Astrocyte (in vitro differentiated cells and primary cell): ENCODE data around the gene EPS8L3. TPM values are rescaled to one million over a fixed set of nuclear protein-coding genes. Genes with fewer than 3 reads are reported as not detected.
A peak's percentile ranks its signal among the peaks of the same experiment; 100 is the strongest.

Source experiments
- DNase-seq: peaks from one replicate; pipeline ENCODE4 v3.0.0-alpha.2; 2010; ENCODE audit warnings: low read depth
- FAIRE-seq: peaks from 2 replicates; lab custom pipeline; 2011; peaks lifted over from hg19 to GRCh38; lab: Jason Lieb, UNC
- H2AFZ ChIP-seq: 2 replicates; pipeline ENCODE4 v1.6.0; 2012; ENCODE audit warnings: low read depth, low read length, inconsistent platforms
- H3K27ac ChIP-seq: 2 replicates; pipeline ENCODE4 v1.5.1; 2011; ENCODE audit warnings: low read depth, low read length, inconsistent platforms
- H3K27me3 ChIP-seq: 2 replicates; pipeline ENCODE4 v1.6.0; 2011; ENCODE audit warnings: low read length, inconsistent platforms; ENCODE audit not compliant: insufficient read depth
- H3K36me3 ChIP-seq: 2 replicates; pipeline ENCODE4 v1.5.1; 2011; ENCODE audit warnings: low read length, inconsistent platforms; ENCODE audit not compliant: insufficient read depth
- H3K4me1 ChIP-seq: 2 replicates; pipeline ENCODE4 v1.5.1; 2011; ENCODE audit warnings: low read length, inconsistent platforms; ENCODE audit not compliant: insufficient read depth
- H3K4me2 ChIP-seq: 2 replicates; pipeline ENCODE4 v1.6.0; 2012; ENCODE audit warnings: low read length, inconsistent platforms
- H3K4me3 ChIP-seq: 2 replicates; pipeline ENCODE4 v1.5.1; 2011; ENCODE audit warnings: low read depth, mild to moderate bottlenecking, low read length, inconsistent platforms; ENCODE audit not compliant: insufficient read depth
- H3K79me2 ChIP-seq: 2 replicates; pipeline ENCODE4 v1.6.0; 2012; ENCODE audit warnings: mild to moderate bottlenecking, low read length, inconsistent platforms; ENCODE audit not compliant: insufficient read depth
- H3K9ac ChIP-seq: 2 replicates; pipeline ENCODE4 v1.6.0; 2012; ENCODE audit warnings: mild to moderate bottlenecking, low read length, inconsistent platforms
- H3K9me3 ChIP-seq: 2 replicates; pipeline ENCODE4 v1.5.1; 2012; ENCODE audit warnings: low read depth, mild to moderate bottlenecking, low read length, inconsistent platforms; ENCODE audit not compliant: insufficient read depth
- H4K20me1 ChIP-seq: 2 replicates; pipeline ENCODE4 v1.6.0; 2012; ENCODE audit warnings: low read length, inconsistent platforms; ENCODE audit not compliant: insufficient read depth
- H3K27ac Mint-ChIP-seq: one replicate; pipeline ENCODE4 v1.8.0; 2021; ENCODE audit warnings: mild to moderate bottlenecking, mixed read lengths; ENCODE audit not compliant: unreplicated experiment
- H3K27me3 Mint-ChIP-seq: one replicate; pipeline ENCODE4 v1.8.0; 2021; ENCODE audit warnings: low read depth, mixed read lengths; ENCODE audit not compliant: unreplicated experiment
- H3K36me3 Mint-ChIP-seq: one replicate; pipeline ENCODE4 v1.8.0; 2021; ENCODE audit warnings: low read depth, mixed read lengths; ENCODE audit not compliant: unreplicated experiment
- H3K4me1 Mint-ChIP-seq: one replicate; pipeline ENCODE4 v1.8.0; 2021; ENCODE audit warnings: low read depth, mixed read lengths; ENCODE audit not compliant: unreplicated experiment
- H3K4me3 Mint-ChIP-seq: one replicate; pipeline ENCODE4 v1.8.0; 2021; ENCODE audit warnings: mild to moderate bottlenecking, moderate library complexity, mixed read lengths; ENCODE audit not compliant: unreplicated experiment
- H3K9me3 Mint-ChIP-seq: one replicate; pipeline ENCODE4 v1.8.0; 2021; ENCODE audit warnings: mild to moderate bottlenecking, mixed read lengths; ENCODE audit not compliant: unreplicated experiment
- EZH2 ChIP-seq: IDR thresholded peaks from 2 replicates; pipeline ENCODE4 v1.6.1; 2012; ENCODE audit warnings: mild to moderate bottlenecking, low read length, inconsistent platforms; ENCODE audit not compliant: insufficient read depth
- total RNA-seq: library from RNA; stranded (reverse); gene quantifications from 2 replicates; pipeline ENCODE4 v1.2.1, GENCODE V29; 2021
- TF ChIP-seq, protein P1 (sequence below): IDR thresholded peaks from 2 replicates; pipeline ENCODE4 v1.5.1; 2011; ENCODE audit warnings: low read depth, mild to moderate bottlenecking, inconsistent platforms, low read length, moderate library complexity; ENCODE audit not compliant: insufficient read depth

Gene EPS8L3
- total RNA-seq, 1 donor from 2014 or later: not detected

GRCh38 chr1:109782927-109783326 is 19.2 kb upstream of the EPS8L3 start:
- Histone ChIP-seq H2AFZ (no peak overlapping the region), H4K20me1 (no peaks in the 10 kb centered on the region), H3K9me3 (peaks cover 7% of the 10 kb centered on the region), H3K4me3 (no peak overlapping the region), H3K27ac (no peak overlapping the region), H3K4me1 (peaks cover 8% of the 10 kb centered on the region), H3K79me2 (no peaks in the 10 kb centered on the region), H3K9ac (no peak overlapping the region), H3K27me3 (peaks cover 3% of the 10 kb centered on the region), H3K36me3 (no peaks in the 10 kb centered on the region), H3K4me2 (peak overlapping the region; percentile 47)
- FAIRE-seq (no peak), DNase-seq (no peak)
- H3K27ac Mint-ChIP-seq: peak overlapping the region; percentile 47
- no peak for TF ChIP-seq EZH2
- TF ChIP-seq, protein P1, sequence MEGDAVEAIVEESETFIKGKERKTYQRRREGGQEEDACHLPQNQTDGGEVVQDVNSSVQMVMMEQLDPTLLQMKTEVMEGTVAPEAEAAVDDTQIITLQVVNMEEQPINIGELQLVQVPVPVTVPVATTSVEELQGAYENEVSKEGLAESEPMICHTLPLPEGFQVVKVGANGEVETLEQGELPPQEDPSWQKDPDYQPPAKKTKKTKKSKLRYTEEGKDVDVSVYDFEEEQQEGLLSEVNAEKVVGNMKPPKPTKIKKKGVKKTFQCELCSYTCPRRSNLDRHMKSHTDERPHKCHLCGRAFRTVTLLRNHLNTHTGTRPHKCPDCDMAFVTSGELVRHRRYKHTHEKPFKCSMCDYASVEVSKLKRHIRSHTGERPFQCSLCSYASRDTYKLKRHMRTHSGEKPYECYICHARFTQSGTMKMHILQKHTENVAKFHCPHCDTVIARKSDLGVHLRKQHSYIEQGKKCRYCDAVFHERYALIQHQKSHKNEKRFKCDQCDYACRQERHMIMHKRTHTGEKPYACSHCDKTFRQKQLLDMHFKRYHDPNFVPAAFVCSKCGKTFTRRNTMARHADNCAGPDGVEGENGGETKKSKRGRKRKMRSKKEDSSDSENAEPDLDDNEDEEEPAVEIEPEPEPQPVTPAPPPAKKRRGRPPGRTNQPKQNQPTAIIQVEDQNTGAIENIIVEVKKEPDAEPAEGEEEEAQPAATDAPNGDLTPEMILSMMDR: no peak
- peaks cover 9% of the 10 kb centered on the region for H3K9me3 Mint-ChIP-seq
- no peaks in the 10 kb centered on the region for H3K36me3 Mint-ChIP-seq
- peaks cover 14% of the 10 kb centered on the region for H3K4me1 Mint-ChIP-seq
- H3K4me3 Mint-ChIP-seq: no peak overlapping the region
- peaks cover 20% of the 10 kb centered on the region for H3K27me3 Mint-ChIP-seq

- H3K4me3 Mint-ChIP-seq: no peak overlapping the region
- no peak overlapping the region for H3K27ac ChIP-seq
- no peak overlapping the region for H2AFZ ChIP-seq
- peaks cover 9% of the 10 kb centered on the region for H3K9me3 Mint-ChIP-seq
- H4K20me1 ChIP-seq: no peaks in the 10 kb centered on the region
- H3K36me3 ChIP-seq: no peaks in the 10 kb centered on the region
- H3K4me1 Mint-ChIP-seq: peaks cover 13% of the 10 kb centered on the region
- no peak for TF ChIP-seq EZH2
- TF ChIP-seq, protein P1: no peak
- H3K4me2 ChIP-seq: no peak overlapping the region
- no peak overlapping the region for H3K9ac ChIP-seq
- H3K27me3 ChIP-seq: peaks cover 3% of the 10 kb centered on the region
- FAIRE-seq (no peak), DNase-seq (peak; percentile 69)
- H3K9me3 ChIP-seq: peaks cover 7% of the 10 kb centered on the region
- H3K4me1 ChIP-seq: peaks cover 8% of the 10 kb centered on the region
- H3K27me3 Mint-ChIP-seq: peaks cover 20% of the 10 kb centered on the region
- H3K36me3 Mint-ChIP-seq: no peaks in the 10 kb centered on the region
- H3K79me2 ChIP-seq: no peaks in the 10 kb centered on the region
- H3K4me3 ChIP-seq: no peak overlapping the region
- no peak overlapping the region for H3K27ac Mint-ChIP-seq
Observed at GRCh38 chr1:109782514-109782913, 18.8 kb upstream of the EPS8L3 start.

- Mint-ChIP-seq H3K27me3 (peaks cover 20% of the 10 kb centered on the region), H3K27ac (no peak overlapping the region)
- TF ChIP-seq, protein P1: no peak
- TF ChIP-seq EZH2: no peak
Observed at GRCh38 chr1:109781806-109782205, 18.1 kb upstream of the EPS8L3 start.

More at GRCh38 chr1:109781806-109782205, 18.1 kb upstream of the EPS8L3 start:
- no peak overlapping the region for H3K27ac ChIP-seq
- H3K9me3 ChIP-seq: peaks cover 7% of the 10 kb centered on the region
- Mint-ChIP-seq H3K4me3 (no peak overlapping the region), H3K36me3 (no peaks in the 10 kb centered on the region), H3K4me1 (peaks cover 11% of the 10 kb centered on the region), H3K9me3 (peaks cover 9% of the 10 kb centered on the region)
- H3K4me2 ChIP-seq: no peak overlapping the region
- H3K36me3 ChIP-seq: no peaks in the 10 kb centered on the region
- H3K4me1 ChIP-seq: peaks cover 8% of the 10 kb centered on the region
- H3K9ac ChIP-seq: no peak overlapping the region
- no peak for DNase-seq
- no peak overlapping the region for H2AFZ ChIP-seq
- peaks cover 3% of the 10 kb centered on the region for H3K27me3 ChIP-seq
- no peaks in the 10 kb centered on the region for H4K20me1 ChIP-seq
- FAIRE-seq: no peak
- no peak overlapping the region for H3K4me3 ChIP-seq
- no peaks in the 10 kb centered on the region for H3K79me2 ChIP-seq
